GM23338 (cell line): ENCODE data around the gene ARID1B. TPM values are rescaled to one million over a fixed set of nuclear protein-coding genes. Genes with fewer than 3 reads are reported as not detected.
A peak's percentile ranks its signal among the peaks of the same experiment; 100 is the strongest.

Experiments used
- ATAC-seq: fragments of 200-7000 bp; cut with Tn5 transposase; 3 replicates; pipeline ENCODE4 v1.9.1; 2020
- DNase-seq: peaks from one replicate; pipeline ENCODE4 v3.0.0-alpha.2; 2015; ENCODE audit warnings: low spot score
- H2AFZ ChIP-seq: fragments of 200-600 bp; sonication (generic); 2 replicates; pipeline ENCODE4 v1.8.0; 2016; ENCODE audit warnings: antibody characterized with exemption, mild to moderate bottlenecking, moderate library complexity
- H3F3A ChIP-seq: fragments of 200-600 bp; sonication (generic); replicated peaks from 2 replicates; pipeline ENCODE4 v1.8.0; 2017; ENCODE audit warnings: antibody characterized with exemption, mixed run types, low read depth
- H3K27ac ChIP-seq: fragments of 200-600 bp; sonication (generic); 2 replicates; pipeline ENCODE4 v1.6.1; 2016; ENCODE audit warnings: low read depth
- H3K27me3 ChIP-seq: fragments of 200-600 bp; sonication (generic); 2 replicates; pipeline ENCODE4 v1.8.0; 2016; ENCODE audit warnings: mild to moderate bottlenecking, mixed run types, moderate library complexity; ENCODE audit not compliant: insufficient read depth
- H3K36me3 ChIP-seq: fragments of 200-600 bp; sonication (generic); 2 replicates; pipeline ENCODE4 v1.8.0; 2016; ENCODE audit warnings: mild to moderate bottlenecking; ENCODE audit not compliant: insufficient read depth
- H3K4me1 ChIP-seq: fragments of 200-600 bp; sonication (generic); 2 replicates; pipeline ENCODE4 v1.8.0; 2016; ENCODE audit warnings: mild to moderate bottlenecking, moderate library complexity; ENCODE audit not compliant: insufficient read depth
- H3K4me2 ChIP-seq: fragments of 200-600 bp; sonication (generic); 2 replicates; pipeline ENCODE4 v1.7.1; 2017; ENCODE audit warnings: mixed run types
- H3K4me3 ChIP-seq: fragments of 200-600 bp; sonication (generic); 2 replicates; pipeline ENCODE4 v1.6.1; 2016; ENCODE audit warnings: mixed run types
- H3K79me2 ChIP-seq: fragments of 200-600 bp; sonication (generic); replicated peaks from 2 replicates; pipeline ENCODE4 v1.8.0; 2017; ENCODE audit warnings: mild to moderate bottlenecking; ENCODE audit not compliant: insufficient read depth
- H3K9me2 ChIP-seq: fragments of 200-600 bp; sonication (generic); 2 replicates; pipeline ENCODE4 v1.8.0; 2017; ENCODE audit not compliant: insufficient read depth
- H4K20me1 ChIP-seq: fragments of 200-600 bp; sonication (generic); replicated peaks from 2 replicates; pipeline ENCODE4 v1.8.0; 2017; ENCODE audit warnings: mild to moderate bottlenecking; ENCODE audit not compliant: insufficient read depth
- H3K27ac Mint-ChIP-seq: 2 replicates; pipeline ENCODE4 v1.8.0; 2020; ENCODE audit warnings: inconsistent platforms, mild to moderate bottlenecking, moderate library complexity, mixed read lengths
- H3K27me3 Mint-ChIP-seq: 3 replicates; pipeline ENCODE4 v1.8.0; 2022; ENCODE audit warnings: low read depth, mild to moderate bottlenecking, moderate library complexity, mixed read lengths, inconsistent platforms; ENCODE audit not compliant: insufficient read depth, poor library complexity
- H3K36me3 Mint-ChIP-seq: 3 replicates; pipeline ENCODE4 v1.8.0; 2021; ENCODE audit warnings: low read depth, mild to moderate bottlenecking, inconsistent platforms, moderate library complexity, mixed read lengths
- H3K4me1 Mint-ChIP-seq: 3 replicates; pipeline ENCODE4 v1.8.0; 2020; ENCODE audit warnings: mild to moderate bottlenecking, inconsistent platforms, mixed read lengths
- H3K4me3 Mint-ChIP-seq: 3 replicates; pipeline ENCODE4 v1.8.0; 2021; ENCODE audit warnings: moderate library complexity, mild to moderate bottlenecking, inconsistent platforms, mixed read lengths
- H3K9me3 Mint-ChIP-seq: 3 replicates; pipeline ENCODE4 v1.8.0; 2020; ENCODE audit warnings: moderate library complexity, mild to moderate bottlenecking, inconsistent platforms, mixed read lengths
- CTCF ChIP-seq, 2 experiments: fragments of 200-600 bp in 1 of 2; sonication (generic) in 1 of 2; conservative IDR thresholded peaks; 2 replicates each; pipeline versions ENCODE4 v1.5.1 to v1.6.1; 2016 to 2017; ENCODE audit warnings: antibody characterized with exemption in 2 of 2, low read depth in 2 of 2, mild to moderate bottlenecking in 2 of 2, moderate library complexity in 1 of 2
- ETS1 ChIP-seq: IDR thresholded peaks from 2 replicates; pipeline ENCODE4 v1.6.1; 2016; ENCODE audit warnings: antibody characterized with exemption
- JUNB ChIP-seq: IDR thresholded peaks from one replicate; pipeline ENCODE4 v1.6.1; 2016; ENCODE audit warnings: antibody characterized with exemption; ENCODE audit not compliant: unreplicated experiment
- REST ChIP-seq: IDR thresholded peaks from one replicate; pipeline ENCODE4 v1.6.1; 2018; ENCODE audit warnings: antibody characterized with exemption; ENCODE audit not compliant: unreplicated experiment
- STAT1 ChIP-seq: IDR thresholded peaks from one replicate; pipeline ENCODE4 v1.6.1; 2016; ENCODE audit warnings: antibody characterized with exemption; ENCODE audit not compliant: unreplicated experiment
- ZNF331 ChIP-seq: fragments of 250-450 bp; sonication (Bioruptor Pico); IDR thresholded peaks from 2 replicates; pipeline ENCODE4 v1.5.0; 2020; ENCODE audit warnings: low read depth, mild to moderate bottlenecking, moderate library complexity
- polyA plus RNA-seq: library from polyadenylated mRNA; unstranded; fragments of >200 nt; fragmentation: Nextera tagmentation; extraction: Ambion mirVana; gene quantifications from 2 replicates; pipeline ENCODE4 v1.2.1, GENCODE V29; 2016
- total RNA-seq: library from RNA; depleted of rRNA; stranded (reverse); fragments of >200 nt; shearing (Covaris generic); gene quantifications from 2 replicates; pipeline ENCODE4 v1.2.3, GENCODE V29; 2014

Gene ARID1B
- total and polyA plus RNA-seq, 2 experiments from 2014 or later: 59.3 to 72.2 TPM

GRCh38 chr6:157246048-157246630 lies 469.0 kb downstream of the ARID1B start (continued):
- TF ChIP-seq ZNF331: no peak
- no peak for TF ChIP-seq REST

GRCh38 chr6:157246771-157247484 lies 469.8 kb downstream of the ARID1B start:
- Histone ChIP-seq H3K9me2 (no peaks in the 10 kb centered on the region), H3K4me1 (no peaks in the 10 kb centered on the region), H3K4me2 (no peak overlapping the region), H3K79me2 (no peaks in the 10 kb centered on the region), H3K36me3 (no peaks in the 10 kb centered on the region), H4K20me1 (no peaks in the 10 kb centered on the region), H3K27me3 (no peaks in the 10 kb centered on the region), H3K4me3 (no peak overlapping the region), H3F3A (no peaks in the 10 kb centered on the region), H2AFZ (peak overlapping the region; percentile 80; the same call in 1 of the 2 replicates), H3K27ac (no peak overlapping the region)
- Mint-ChIP-seq H3K27me3 (no peaks in the 10 kb centered on the region), H3K9me3 (0 out of 3 replicates have a peak, but pooled peaks cover 2% of the 10 kb centered on the region), H3K36me3 (no peaks in the 10 kb centered on the region), H3K4me1 (no peaks in the 10 kb centered on the region; the same call in 2 of the 3 replicates), H3K4me3 (no peak overlapping the region), H3K27ac (no peak overlapping the region)
- ATAC-seq (peak; percentile 69), DNase-seq (peak; percentile 60)
- TF ChIP-seq CTCF (conservative IDR thresholded peaks at IDR 0.05; ENCODE audit: low read depth in 2 of 2): peak; percentile 22 to 69; a peak in 3 of 4 replicates
- TF ChIP-seq ZNF331: no peak

- DNase-seq (no peak), ATAC-seq (no peak)
- H3K27me3 Mint-ChIP-seq: peaks cover 1% of the 10 kb centered on the region
- H3K4me3 Mint-ChIP-seq: no peak overlapping the region
- Histone ChIP-seq H3K4me2 (no peak overlapping the region), H3K27ac (no peak overlapping the region), H3K4me3 (no peak overlapping the region), H3F3A (no peaks in the 10 kb centered on the region), H4K20me1 (no peaks in the 10 kb centered on the region), H3K79me2 (no peaks in the 10 kb centered on the region), H3K4me1 (no peaks in the 10 kb centered on the region), H3K9me2 (no peaks in the 10 kb centered on the region), H2AFZ (no peak overlapping the region), H3K27me3 (no peaks in the 10 kb centered on the region), H3K36me3 (no peaks in the 10 kb centered on the region)
- H3K36me3 Mint-ChIP-seq: no peaks in the 10 kb centered on the region
- H3K9me3 Mint-ChIP-seq: 0 out of 3 replicates have a peak, but pooled peaks cover 2% of the 10 kb centered on the region
- no peaks in the 10 kb centered on the region; the same call in 2 of the 3 replicates for H3K4me1 Mint-ChIP-seq
- no peak for TF ChIP-seq JUNB
- TF ChIP-seq STAT1: no peak
- TF ChIP-seq ZNF331: no peak
- TF ChIP-seq REST: no peak
- no peak for TF ChIP-seq ETS1
- H3K27ac Mint-ChIP-seq: no peak overlapping the region
These were observed 471.1 kb downstream of the ARID1B start for GRCh38 chr6:157248264-157248663.
